ENCODE measurements around the gene FAM184A. TPM values are rescaled to one million over a fixed set of nuclear protein-coding genes. Genes with fewer than 3 reads are reported as not detected.
"Not testable (repeated sequence)": the region's sequence is repeated elsewhere in the genome, so short reads cannot be mapped to it uniquely, and the experiment has no call there.

FAM184A gene
- total RNA-seq, 1 experiment from 2014 or later = 1.3 TPM

DNA sequence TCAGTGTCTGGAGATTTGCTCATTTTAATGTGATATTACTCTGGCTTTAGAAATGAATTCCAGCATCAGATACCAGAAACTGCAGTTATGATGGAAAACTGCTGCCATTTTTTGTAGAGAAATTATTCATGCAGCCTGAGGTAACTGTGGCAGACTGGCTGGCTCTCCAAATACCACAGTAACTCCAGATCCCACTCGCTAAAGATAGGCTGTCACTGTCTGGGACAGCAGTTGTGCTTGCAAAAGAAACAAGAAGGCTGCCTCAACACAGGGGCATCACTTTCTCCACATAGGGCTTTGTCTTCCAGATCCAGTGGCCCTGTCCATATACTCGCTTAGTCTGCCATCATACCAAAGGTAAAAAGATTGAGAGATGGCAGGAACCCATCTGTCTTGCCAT lies 52.7 kb downstream of the FAM184A start:
- no peak for TF ChIP-seq CTCF (IDR thresholded peaks at IDR 0.05; ENCODE audit: unreplicated experiment)
- Mint-ChIP-seq H3K4me1 (ENCODE audit: insufficient read depth, unreplicated experiment) (no peaks in the 10 kb centered on the region), H3K36me3 (ENCODE audit: insufficient read depth, unreplicated experiment) (no peaks in the 10 kb centered on the region), H3K27me3 (ENCODE audit: insufficient read depth, unreplicated experiment) (no peaks in the 10 kb centered on the region), H3K4me3 (ENCODE audit: unreplicated experiment) (no peak overlapping the region), H3K9me3 (ENCODE audit: unreplicated experiment) (no peaks in the 10 kb centered on the region), H3K27ac (ENCODE audit: low read depth, unreplicated experiment) (no peak overlapping the region)
- DNase-seq (ENCODE audit: unreplicated experiment) = no peak
- POLR2A ChIA-PET = no interaction called here
- no TSS peak for BruUV-seq (replicated peaks)
- CTCF ChIA-PET = no interaction called here
- intact Hi-C loops (cut with micrococcal nuclease) = no loop called here

DNA sequence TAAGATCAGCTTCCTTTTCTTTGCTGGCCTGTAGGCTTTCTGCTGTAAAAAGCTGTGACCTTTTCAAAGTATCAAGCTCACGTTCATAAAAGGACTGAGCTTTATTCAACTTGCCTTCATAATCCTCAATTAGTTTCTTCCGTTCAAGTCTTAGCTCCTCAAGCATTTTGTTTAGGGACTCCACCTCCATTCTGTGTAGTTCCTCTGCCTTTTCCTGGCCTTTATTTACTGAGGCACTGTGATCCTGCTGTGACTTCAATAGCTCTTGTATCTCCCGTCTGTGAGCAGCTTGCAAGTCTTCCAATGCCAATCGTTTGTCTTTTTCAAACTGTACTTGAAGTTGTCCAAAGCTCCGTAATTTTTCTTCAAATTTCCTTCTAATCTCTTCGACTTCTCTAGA lies 54.4 kb downstream of the FAM184A start:
- Mint-ChIP-seq H3K27ac (ENCODE audit: low read depth, unreplicated experiment) (no peak overlapping the region), H3K36me3 (ENCODE audit: insufficient read depth, unreplicated experiment) (no peaks in the 10 kb centered on the region), H3K4me3 (ENCODE audit: unreplicated experiment) (no peak overlapping the region), H3K9me3 (ENCODE audit: unreplicated experiment) (no peaks in the 10 kb centered on the region), H3K4me1 (ENCODE audit: insufficient read depth, unreplicated experiment) (no peaks in the 10 kb centered on the region), H3K27me3 (ENCODE audit: insufficient read depth, unreplicated experiment) (no peaks in the 10 kb centered on the region)
- TF ChIP-seq CTCF (IDR thresholded peaks at IDR 0.05; ENCODE audit: unreplicated experiment) = no peak
- no peak for DNase-seq (ENCODE audit: unreplicated experiment)
- CTCF ChIA-PET = interaction anchor here (1.3 to 1.5 kb wide), 2 partner anchors 17 to 86 kb away, joined by 5 to 7 read pairs; no protein-coding TSS in a partner anchor
- BruUV-seq (replicated peaks) = no TSS peak
- intact Hi-C loops (cut with micrococcal nuclease) = no loop called here
- POLR2A ChIA-PET = no interaction called here

- POLR2A ChIA-PET = no interaction called here
- Mint-ChIP-seq H3K4me3 (ENCODE audit: unreplicated experiment) (no peak overlapping the region), H3K27ac (ENCODE audit: low read depth, unreplicated experiment) (no peak overlapping the region), H3K4me1 (ENCODE audit: insufficient read depth, unreplicated experiment) (no peaks in the 10 kb centered on the region), H3K36me3 (ENCODE audit: insufficient read depth, unreplicated experiment) (no peaks in the 10 kb centered on the region), H3K9me3 (ENCODE audit: unreplicated experiment) (no peaks in the 10 kb centered on the region), H3K27me3 (ENCODE audit: insufficient read depth, unreplicated experiment) (no peaks in the 10 kb centered on the region)
- BruUV-seq (replicated peaks) = no TSS peak
- DNase-seq (ENCODE audit: unreplicated experiment) = no peak
- TF ChIP-seq CTCF (IDR thresholded peaks at IDR 0.05; ENCODE audit: unreplicated experiment) = no peak
- intact Hi-C loops (cut with micrococcal nuclease) = no loop called here
- CTCF ChIA-PET = interaction anchor here (1.0 kb wide), 1 partner anchor 88 kb away, joined by 6 read pairs; no protein-coding TSS in a partner anchor
Measured at GRCh38 chr6:119022796-119023195, 55.7 kb downstream of the FAM184A start.

DNA sequence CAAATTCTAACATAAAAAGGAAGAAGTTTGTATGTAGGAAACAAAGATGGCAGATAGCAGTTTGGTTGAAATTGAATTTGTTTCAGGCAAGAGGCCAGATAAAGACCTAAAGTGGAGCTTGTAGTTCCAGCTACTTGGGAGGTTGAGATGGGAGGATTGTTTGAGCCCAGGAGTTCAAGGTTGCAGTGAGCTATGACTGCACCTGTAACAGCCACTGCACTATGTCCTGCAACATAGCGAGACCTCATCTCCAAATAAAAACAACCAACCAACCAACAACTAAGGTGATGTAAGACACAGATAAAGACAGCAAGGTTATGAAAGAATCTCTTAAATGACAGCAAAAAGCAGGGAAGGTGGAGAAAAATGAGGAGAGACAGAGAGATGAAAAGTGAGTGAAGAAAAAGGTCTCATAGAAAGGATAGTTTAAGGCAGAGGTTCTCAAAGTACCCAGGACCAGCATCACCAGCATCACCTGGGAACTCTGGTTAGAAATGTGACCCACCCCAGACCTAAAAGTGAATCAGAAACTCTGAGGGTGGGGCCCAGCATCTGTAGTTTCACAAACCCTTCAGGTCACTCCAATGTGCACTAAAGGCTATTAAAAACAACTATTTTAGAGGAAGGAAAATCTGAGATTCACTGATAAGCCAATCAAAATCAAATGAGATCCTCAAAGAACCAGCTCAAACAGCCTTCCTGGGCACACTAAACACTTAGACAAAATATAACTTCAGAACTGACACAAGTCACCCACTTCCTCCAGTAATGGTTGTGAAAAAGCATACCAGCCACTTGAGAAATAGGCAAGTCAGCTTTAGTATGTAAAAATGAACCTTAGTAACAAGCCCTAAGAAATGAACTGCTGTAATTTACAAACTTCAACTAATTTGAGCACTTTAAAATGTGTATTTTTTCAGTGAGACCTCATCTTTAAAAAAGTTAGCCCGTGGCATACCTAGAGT lies 57.6 kb downstream of the FAM184A start:
- H3K27ac Mint-ChIP-seq (ENCODE audit: low read depth, unreplicated experiment) = no peak overlapping the region
- H3K27me3 Mint-ChIP-seq (ENCODE audit: insufficient read depth, unreplicated experiment) = no peaks in the 10 kb centered on the region
- ChIA-PET CTCF (interaction anchor here (0.6 to 1.2 kb wide), 3 partner anchors 53 to 1807 kb away, joined by 3 read pairs; no protein-coding TSS in a partner anchor), POLR2A (no interaction called here)
- H3K9me3 Mint-ChIP-seq (ENCODE audit: unreplicated experiment) = no peaks in the 10 kb centered on the region
- H3K36me3 Mint-ChIP-seq (ENCODE audit: insufficient read depth, unreplicated experiment) = no peaks in the 10 kb centered on the region
- intact Hi-C loops (cut with micrococcal nuclease) = no loop called here
- H3K4me1 Mint-ChIP-seq (ENCODE audit: insufficient read depth, unreplicated experiment) = no peaks in the 10 kb centered on the region
- no peak overlapping the region for H3K4me3 Mint-ChIP-seq (ENCODE audit: unreplicated experiment)
- DNase-seq (ENCODE audit: unreplicated experiment) = no peak
- no peak for TF ChIP-seq CTCF (IDR thresholded peaks at IDR 0.05; ENCODE audit: unreplicated experiment)
- BruUV-seq (replicated peaks) = no TSS peak

GRCh38 chr6:119015165-119015564 lies 63.3 kb downstream of the FAM184A start:
- H3K4me3 Mint-ChIP-seq (ENCODE audit: unreplicated experiment); CTCF ChIA-PET; H3K27me3 Mint-ChIP-seq (ENCODE audit: insufficient read depth, unreplicated experiment): not testable (repeated sequence)

More at GRCh38 chr6:119015165-119015564, 63.3 kb downstream of the FAM184A start:
- H3K36me3 Mint-ChIP-seq (ENCODE audit: insufficient read depth, unreplicated experiment); intact Hi-C loops (cut with micrococcal nuclease); H3K4me1 Mint-ChIP-seq (ENCODE audit: insufficient read depth, unreplicated experiment); H3K27ac Mint-ChIP-seq (ENCODE audit: low read depth, unreplicated experiment); DNase-seq (ENCODE audit: unreplicated experiment); POLR2A ChIA-PET; BruUV-seq (replicated peaks); H3K9me3 Mint-ChIP-seq (ENCODE audit: unreplicated experiment): not testable (repeated sequence)

All from MCF 10A (cell line).